NCI-H1436 treated with DMSO at 0.1 percent for 48 hours (cell line): ENCODE data around the gene TARS3.

Experiments used
- DNase-seq: peaks from one replicate; lab custom pipeline; 2025; lab: John Stamatoyannopoulos, UW

The TARS3 gene

DNA sequence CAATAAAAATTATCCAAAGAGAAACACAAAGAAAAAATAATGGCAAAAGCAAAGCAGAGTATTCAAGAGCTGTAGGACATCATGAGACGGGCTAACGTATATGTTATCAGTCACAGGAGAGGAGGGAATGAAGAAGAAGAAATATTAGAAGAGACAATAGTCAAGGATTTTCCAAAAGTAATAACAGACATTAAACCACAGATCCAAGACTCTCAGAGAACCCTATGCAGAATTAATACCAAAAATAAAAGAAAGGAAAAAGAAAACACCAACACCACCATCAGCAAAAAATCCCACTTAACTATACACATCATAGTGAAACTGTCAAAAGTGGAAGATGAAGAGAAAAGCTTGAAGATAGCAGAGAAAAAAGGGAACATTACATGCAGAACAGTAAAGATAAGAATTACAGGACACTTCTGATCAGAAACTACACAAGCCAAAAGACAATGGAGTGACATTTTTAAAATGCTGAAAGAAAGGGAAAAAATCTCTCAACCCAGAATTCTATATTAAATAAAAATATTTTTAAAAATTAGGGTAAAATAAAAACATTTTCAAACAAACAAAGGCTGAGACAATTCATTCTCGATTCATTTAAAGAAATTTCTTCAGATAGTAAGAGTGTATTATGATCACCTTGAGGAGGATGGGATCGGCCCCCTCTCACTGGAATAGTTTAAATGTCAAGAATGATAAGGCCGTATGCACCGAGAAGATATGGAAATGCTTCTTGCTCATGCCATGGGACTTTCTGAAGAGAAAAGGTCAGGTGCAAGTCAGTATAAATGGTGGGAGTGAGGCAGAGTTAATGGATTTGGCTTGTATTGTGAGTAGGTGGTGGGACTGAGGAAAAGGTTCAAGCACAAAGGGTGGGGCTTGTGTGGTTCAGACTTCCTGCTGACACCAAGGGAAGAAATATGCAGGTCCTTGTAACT lies 100.6 kb downstream of the TARS3 start:
- DNase-seq: no peak

DNA sequence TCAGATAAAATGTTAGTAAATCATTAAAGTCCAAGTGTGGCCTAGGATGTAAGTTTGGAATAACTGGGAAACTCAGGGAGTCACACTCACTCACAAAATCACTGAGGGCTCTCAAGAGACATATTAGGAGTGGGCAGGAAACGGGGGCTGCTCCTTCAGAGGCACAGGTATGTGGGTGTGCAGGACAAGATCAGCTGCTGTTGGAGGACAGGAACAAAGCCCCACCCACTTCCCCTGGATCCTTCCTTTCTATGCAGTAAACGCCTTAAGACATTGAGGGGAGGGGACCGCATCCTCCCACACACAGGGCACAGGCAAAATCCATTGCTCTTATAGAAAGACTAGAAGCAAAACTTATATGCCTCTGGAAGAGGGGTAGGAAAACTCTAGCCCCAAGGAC lies 102.3 kb downstream of the TARS3 start:
- DNase-seq: no peak

DNA sequence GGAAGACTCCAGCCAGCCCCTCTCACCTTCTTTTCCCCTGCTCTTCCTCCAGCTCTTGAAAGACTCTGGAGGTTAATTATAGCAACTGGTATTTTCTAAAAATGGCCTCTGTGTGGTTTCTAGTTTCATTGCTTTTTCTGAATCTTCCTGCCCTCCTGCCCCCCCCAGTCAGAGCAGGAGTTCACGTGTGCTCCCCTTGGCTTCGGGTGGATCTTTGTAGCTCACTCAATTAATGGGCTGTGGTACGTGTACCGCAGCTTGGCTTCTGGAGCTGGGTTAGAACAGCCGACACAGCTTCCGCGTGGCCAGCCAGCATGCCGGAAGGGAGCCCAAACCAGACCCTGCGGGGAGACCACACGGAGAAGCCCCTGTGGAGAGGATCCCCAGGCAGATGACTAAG lies 103.6 kb downstream of the TARS3 start:
- no peak for DNase-seq

GRCh38 chr15:101619615-101619865 lies 104.7 kb downstream of the TARS3 start:
- no peak for DNase-seq

DNA sequence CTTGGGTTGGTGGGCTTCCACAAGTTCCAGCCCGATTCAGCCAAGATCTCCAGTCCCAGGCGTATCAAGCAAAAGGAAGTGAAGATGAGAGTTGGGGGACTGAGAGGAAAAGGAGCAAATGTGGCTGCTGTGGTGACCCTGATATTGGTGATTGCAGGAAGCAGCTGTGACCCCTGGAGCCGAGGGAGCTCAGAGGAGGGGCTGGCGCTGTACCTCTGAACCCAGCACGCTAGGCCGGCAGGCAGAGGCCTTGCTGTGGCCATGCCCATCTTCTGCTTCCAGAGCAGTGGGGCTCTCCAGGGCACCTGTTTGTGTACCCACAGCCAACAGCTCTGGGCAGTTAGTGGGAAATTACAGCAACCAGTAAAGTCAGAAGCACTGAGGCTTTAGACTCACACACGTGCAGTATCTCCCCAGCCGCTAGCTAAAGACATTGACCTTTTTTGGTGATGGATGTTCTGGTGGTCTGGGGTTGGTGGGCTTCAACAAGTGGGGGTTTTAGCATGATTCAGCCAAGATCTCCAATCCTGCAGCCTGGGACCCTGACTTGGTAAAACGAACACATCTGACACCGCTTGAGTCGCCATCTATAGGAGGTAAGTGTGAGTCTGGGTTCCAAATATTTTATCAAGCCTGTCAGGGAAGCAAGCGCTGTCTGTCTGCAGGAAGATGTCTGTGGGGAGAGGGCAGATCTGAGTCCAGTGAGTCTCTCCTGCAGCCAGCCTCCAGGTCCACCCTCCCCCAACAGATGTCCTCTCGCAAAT lies 105.2 kb downstream of the TARS3 start:
- DNase-seq: no peak

DNA sequence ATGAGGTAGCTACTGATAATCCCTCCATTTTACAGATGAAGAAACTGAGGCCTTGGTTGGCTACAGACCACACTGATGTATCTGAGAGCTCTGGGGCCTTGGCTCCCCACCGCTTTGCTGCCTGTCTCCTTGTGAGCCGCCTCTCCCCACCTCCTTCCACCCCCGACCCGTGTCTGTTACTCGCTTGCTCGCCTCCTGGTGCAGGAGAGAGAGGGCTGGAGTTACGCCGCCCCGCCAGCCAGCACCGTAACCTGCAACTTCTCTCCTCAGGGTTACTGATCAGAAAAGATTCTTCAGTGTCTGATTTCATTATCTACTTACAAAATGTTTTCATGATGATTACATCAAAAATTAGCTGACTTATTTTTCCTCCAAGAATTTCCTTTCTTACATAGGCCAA lies 106.2 kb downstream of the TARS3 start:
- DNase-seq: no peak

DNA sequence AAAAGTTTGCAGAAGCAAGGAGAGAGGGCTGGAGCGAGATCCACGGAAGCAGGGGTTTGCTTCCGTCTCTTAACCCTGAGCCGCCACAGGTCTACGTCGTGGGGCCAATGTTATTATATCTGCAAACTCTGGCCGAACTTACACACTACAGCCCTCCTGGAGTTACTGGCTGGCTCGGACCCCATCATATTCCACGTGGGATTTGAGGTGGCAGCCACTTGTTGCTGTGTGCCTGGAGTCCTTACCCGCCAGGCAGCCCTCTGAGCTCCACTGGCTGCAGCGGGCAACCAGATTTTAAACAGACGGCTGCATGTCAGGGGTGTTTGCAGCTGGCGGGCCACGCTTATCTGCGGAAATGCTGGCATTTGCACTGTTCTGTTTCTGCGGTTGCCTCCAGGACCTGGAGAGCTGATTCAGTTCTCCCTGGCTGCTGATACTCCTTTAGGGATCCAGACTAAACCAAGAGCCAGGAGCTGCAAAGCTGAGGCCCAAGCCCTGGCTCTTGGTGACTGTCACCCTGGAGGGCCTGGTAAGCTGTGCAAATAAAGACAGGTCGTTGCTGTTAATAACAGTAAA lies 106.8 kb downstream of the TARS3 start:
- DNase-seq: no peak

GRCh38 chr15:101615986-101616848 lies 108.1 kb downstream of the TARS3 start:
- no peak for DNase-seq

DNA sequence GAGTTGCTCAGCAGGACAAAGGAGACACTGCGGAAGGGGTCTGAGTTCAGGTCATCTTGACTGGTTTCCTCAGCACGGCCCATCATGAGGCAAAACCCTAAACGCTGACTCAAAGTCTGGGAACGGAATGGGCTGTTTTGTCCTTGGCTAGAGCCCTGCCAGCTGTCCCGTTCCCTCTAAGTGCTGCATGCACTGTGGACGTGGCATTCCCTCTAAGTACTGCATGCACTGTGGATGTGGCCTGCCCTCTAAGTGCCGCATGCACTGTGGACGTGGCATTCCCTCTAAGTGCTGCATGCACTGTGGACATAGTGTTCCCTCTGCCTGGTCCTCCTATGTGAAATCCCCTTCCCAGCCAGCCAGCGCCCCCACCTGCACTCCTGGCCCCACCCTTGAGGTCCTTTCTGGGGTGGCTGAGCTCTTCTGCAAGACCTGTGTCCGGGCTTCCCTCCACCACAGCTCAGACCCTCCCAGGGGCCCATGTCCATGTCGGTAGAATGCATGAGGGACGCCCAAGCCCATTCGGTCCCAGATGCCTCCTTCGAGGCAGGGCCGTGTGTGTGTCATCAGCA lies 108.8 kb downstream of the TARS3 start:
- no peak for DNase-seq

GRCh38 chr15:101614761-101615160 lies 109.5 kb downstream of the TARS3 start:
- DNase-seq: no peak

DNA sequence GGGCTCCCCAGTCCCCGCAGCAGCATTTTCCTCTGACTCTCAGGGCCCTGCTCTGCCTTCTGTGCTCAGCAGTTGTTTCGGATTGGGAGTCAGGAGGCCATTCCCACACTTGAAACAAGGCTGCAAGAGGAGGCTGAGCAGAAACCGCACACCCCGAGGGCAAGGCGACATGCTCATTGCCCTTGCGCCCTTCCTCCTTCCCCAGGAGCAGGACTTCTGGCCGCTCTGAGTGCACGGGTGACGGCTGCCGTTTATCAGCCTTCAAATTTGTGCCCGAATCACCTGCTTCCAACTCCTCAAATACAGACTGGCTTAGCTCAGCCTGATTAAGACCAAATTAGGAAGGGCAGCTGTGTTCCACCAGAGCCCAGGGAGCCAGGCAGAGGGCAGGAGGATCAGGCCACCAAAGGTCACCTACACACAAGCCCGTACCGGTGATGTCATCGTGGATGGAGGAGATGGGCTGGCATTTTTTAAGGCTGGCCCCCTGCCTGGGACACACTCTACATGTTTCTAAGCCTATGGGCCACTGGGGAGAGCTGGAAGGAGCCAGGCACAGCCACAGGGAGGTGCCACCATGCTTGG lies 110.2 kb downstream of the TARS3 start:
- no peak for DNase-seq

GRCh38 chr15:101613130-101614000 lies 110.9 kb downstream of the TARS3 start:
- DNase-seq: no peak

DNA sequence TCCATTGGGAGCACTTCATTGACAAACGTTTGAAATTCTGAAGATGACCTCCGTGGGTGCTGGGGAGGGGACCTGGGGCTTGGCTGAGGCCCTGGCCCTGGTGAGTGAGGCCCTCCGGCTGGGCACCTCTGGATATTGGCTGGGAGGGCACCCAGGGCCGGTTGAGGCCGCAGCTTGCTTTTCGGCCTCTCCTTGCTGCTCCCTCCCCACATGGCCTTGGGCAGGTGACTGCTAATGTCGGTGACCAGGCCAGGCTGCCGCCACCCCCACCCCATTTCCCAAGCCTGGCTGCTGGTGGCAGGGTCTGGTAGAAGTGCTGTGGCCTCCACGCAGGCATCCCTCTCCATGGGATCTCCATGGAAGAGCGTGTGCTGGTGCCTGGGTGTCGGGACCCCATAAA lies 111.6 kb downstream of the TARS3 start:
- no peak for DNase-seq

DNA sequence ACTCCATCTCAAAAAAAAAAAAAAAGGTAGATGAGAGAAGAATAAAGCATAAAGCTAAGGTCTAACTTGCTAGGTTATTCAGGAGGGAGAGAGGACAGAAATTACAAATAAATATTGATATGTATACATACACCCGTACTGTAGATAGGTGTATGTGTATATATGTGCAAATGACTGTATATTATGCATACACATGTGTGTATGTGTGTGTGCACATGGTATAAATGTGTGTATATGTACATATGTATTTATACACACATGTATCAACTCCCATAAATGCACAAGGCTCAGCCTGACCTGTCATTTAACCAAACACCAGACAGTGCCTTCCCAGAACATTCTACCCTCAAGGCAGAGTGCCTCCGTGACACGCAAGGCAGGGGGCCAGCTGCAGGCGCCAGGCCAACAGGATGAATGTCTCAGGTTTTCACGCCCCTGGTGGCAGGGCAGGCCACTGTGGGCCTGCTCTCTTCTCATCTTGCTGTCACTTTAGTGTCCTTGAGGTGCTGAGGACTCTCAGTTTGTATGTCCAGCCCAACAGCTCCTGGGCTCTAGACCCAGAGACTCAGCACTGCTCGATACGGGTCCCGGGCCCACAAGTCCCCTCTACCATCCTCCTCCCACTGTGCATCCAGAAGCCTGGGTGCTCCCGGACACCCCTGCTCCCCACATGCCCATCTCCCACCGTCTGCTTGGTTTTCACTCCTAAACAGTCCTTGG lies 112.5 kb downstream of the TARS3 start:
- no peak for DNase-seq

DNA sequence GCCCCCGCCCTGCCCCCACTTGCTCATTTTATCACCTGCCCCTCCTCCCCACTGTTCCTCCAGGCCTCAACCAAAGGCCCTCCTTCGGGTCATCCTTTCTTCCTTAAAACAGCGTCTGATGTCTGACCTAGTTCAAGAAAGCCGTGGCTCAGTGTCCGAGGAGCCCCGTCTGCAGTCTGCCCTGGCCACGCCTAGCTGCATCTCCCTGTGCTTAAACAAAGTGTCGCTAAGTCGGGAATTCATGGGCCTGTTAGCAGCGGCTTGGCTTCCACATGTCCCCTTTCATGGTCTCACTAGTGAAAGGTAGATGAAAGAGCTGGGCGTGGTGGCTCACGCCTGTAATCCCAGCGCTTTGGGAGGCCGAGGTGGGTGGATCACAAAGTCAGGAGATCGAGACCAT lies 113.3 kb downstream of the TARS3 start:
- no peak for DNase-seq

DNA sequence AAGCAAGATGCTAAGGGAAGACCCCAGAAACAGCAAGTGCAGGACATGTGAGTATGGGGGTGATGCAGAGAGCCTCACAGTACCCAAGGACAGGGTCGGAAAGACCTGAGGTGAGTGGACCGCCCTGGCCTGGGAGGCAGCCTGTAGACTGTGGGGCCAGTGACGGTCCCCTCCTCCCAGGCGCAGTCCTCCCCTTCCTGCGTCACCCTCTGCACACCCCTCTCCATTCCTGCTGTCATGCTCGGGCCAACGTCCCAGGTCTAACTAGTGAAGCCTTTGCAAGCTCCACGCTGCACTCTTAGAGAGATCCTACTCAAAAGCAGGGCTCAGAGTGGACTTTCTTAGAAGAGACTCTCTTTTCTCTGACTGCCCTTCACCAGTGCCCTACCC lies 113.7 kb downstream of the TARS3 start:
- no peak for DNase-seq

DNA sequence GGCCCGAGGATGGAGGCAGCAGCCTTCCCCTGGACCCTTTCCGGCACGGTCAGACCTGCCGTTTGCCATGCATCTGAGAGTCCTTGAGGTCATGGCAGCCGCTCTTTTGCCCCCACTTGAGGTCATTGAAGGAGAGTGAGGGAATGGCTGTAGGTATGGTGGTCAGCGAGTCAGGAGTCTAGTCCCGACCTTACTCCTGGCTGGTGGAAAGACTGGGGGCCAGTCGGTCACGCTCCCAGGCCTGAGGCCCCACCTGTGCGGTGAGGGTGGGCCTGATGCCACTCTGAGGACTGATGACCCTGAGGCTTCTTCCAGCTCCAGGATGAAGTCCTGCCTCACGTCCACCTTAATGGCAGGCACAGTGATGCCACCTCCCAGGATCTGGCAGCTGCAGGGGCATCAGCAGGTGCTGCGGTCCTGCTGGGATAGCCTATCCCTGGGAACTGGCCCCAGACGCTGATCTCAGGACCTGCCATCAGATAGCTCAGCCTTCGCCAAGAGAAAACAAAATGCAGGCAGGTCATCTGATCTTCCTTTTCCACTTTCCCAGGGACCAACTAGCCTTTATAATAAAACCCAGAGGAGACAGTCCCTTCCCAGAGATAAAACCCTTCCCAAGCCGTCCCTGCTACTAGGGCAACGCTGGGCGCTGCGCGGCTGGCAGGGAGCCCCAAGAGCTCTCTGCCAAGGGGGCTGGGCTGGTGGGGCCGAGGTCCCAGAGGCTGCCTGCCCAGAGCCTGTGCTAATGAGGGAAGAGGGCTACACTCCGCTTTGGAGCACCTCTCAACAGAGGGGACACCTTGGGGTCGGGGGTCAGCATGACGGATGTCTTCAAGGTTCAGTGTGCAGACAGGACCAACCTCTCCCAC lies 114.3 kb downstream of the TARS3 start:
- no peak for DNase-seq

DNA sequence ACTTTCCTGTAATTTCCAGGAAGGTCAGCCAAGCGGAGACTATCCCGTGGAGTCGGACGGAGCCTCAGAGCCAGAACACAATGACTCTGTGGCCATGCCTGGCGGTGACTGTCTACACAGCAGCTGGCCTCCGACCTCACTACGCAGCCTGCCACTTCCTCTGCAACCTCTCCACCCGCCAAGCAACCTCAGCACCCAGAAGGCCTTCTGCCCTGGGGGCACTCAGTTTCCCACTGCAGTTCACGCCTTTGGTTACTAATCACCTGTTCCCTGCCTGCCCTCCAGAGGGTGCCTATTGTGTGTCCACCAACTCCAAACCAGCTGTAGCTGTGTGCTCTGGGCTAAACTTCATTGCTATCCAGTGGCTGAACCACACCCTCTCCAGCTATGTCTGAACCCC lies 116.1 kb downstream of the TARS3 start:
- no peak for DNase-seq

DNA sequence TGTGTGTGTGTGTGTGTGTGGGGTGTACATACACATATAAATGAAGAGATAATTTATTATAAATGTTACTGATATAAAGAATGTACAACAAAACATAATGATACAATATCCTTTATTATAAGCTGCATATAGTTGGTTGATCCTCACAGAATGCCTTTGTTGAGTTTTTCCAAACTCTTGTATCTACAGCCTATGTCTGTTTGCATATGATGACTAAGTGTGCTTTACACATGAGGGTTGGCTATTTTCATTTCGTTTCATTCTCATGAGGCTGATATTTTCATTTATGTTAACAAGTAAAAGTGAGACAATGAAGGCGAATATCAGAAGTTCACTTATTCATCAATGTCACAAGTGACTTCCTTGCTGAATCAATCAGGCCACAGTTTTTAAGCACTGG lies 117.2 kb downstream of the TARS3 start:
- DNase-seq: no peak
